Hepatocyte (in vitro differentiated cells): Measurements from ENCODE around the gene FIP1L1. TPM values are rescaled to one million over a fixed set of nuclear protein-coding genes. Genes with fewer than 3 reads are reported as not detected.

Experiments used
- DNase-seq: peaks from one replicate; pipeline ENCODE4 v3.0.0-alpha.2; 2016; ENCODE audit warnings: low spot score
- H2AFZ ChIP-seq: fragments of 200-600 bp; sonication (generic); 2 replicates; pipeline ENCODE4 v1.6.0; 2016; ENCODE audit warnings: antibody characterized with exemption, mild to moderate bottlenecking
- H3K27ac ChIP-seq: fragments of 200-600 bp; sonication (generic); 2 replicates; pipeline ENCODE4 v1.5.1; 2016; ENCODE audit warnings: mild to moderate bottlenecking
- H3K27me3 ChIP-seq: fragments of 200-600 bp; sonication (generic); 2 replicates; pipeline ENCODE4 v1.6.1; 2016
- H3K36me3 ChIP-seq: fragments of 200-600 bp; sonication (generic); replicated peaks from 2 replicates; pipeline ENCODE4 v1.5.1; 2016; ENCODE audit warnings: low read depth; ENCODE audit not compliant: insufficient read depth
- H3K4me1 ChIP-seq: fragments of 200-600 bp; sonication (generic); 2 replicates; pipeline ENCODE4 v1.5.1; 2016; ENCODE audit warnings: mild to moderate bottlenecking, moderate library complexity; ENCODE audit not compliant: insufficient read depth
- H3K4me2 ChIP-seq: fragments of 200-600 bp; sonication (generic); 2 replicates; pipeline ENCODE4 v1.6.0; 2016
- H3K4me3 ChIP-seq: fragments of 200-600 bp; sonication (generic); 2 replicates; pipeline ENCODE4 v1.5.1; 2016; ENCODE audit warnings: mild to moderate bottlenecking
- H3K79me2 ChIP-seq: fragments of 200-600 bp; sonication (generic); 2 replicates; pipeline ENCODE4 v1.6.0; 2017; ENCODE audit warnings: mild to moderate bottlenecking
- H3K9me2 ChIP-seq: fragments of 200-600 bp; sonication (generic); replicated peaks from 2 replicates; pipeline ENCODE4 v1.6.0; 2017; ENCODE audit warnings: mild to moderate bottlenecking; ENCODE audit not compliant: insufficient read depth
- H3K9me3 ChIP-seq: fragments of 200-600 bp; sonication (generic); 2 replicates; pipeline ENCODE4 v1.5.1; 2016; ENCODE audit warnings: low read depth, mild to moderate bottlenecking
- H4K20me1 ChIP-seq: fragments of 200-600 bp; sonication (generic); 2 replicates; pipeline ENCODE4 v1.6.0; 2016; ENCODE audit warnings: mild to moderate bottlenecking; ENCODE audit not compliant: insufficient read depth, poor library complexity, severe bottlenecking
- CTCF ChIP-seq: fragments of 200-600 bp; sonication (generic); IDR thresholded peaks from 2 replicates; pipeline ENCODE4 v1.5.1; 2016; ENCODE audit warnings: antibody characterized with exemption, mild to moderate bottlenecking; ENCODE audit not compliant: poor library complexity
- EZH2 ChIP-seq: fragments of 200-600 bp; sonication (generic); IDR thresholded peaks from 2 replicates; pipeline ENCODE4 v1.6.1; 2016; ENCODE audit warnings: antibody characterized with exemption, mild to moderate bottlenecking, borderline replicate concordance
- EZH2phosphoT487 ChIP-seq: fragments of 200-600 bp; sonication (generic); IDR thresholded peaks from one replicate; pipeline ENCODE4 v1.6.1; 2018; ENCODE audit warnings: antibody characterized with exemption, mild to moderate bottlenecking, low read depth, moderate library complexity; ENCODE audit not compliant: unreplicated experiment, severe bottlenecking
- WGBS: methylation state at CpG from one replicate; pipeline ENCODE4 v1.1.6; 2016; ENCODE audit warnings: low lambda C conversion rate; ENCODE audit errors: missing lambda C conversion rate; 5-methylcytosine and 5-hydroxymethylcytosine counted together
- polyA plus RNA-seq: library from polyadenylated mRNA; unstranded; fragments of >200 nt; fragmentation: Nextera tagmentation; extraction: Ambion mirVana; gene quantifications from 2 replicates; pipeline ENCODE4 v1.2.1, GENCODE V29; 2016
- total RNA-seq: library from RNA; depleted of rRNA; stranded (reverse); fragments of >200 nt; gene quantifications from 2 replicates; pipeline ENCODE4 v1.2.3, GENCODE V29; 2014

The FIP1L1 gene
- total and polyA plus RNA-seq, 2 experiments from 2014 or later: 50.7 to 75.6 TPM

GRCh38 chr4:53421791-53422190 is 44.4 kb downstream of the FIP1L1 start:
- H3K27me3 ChIP-seq: no peaks in the 10 kb centered on the region
- no peak overlapping the region for H2AFZ ChIP-seq
- no peaks in the 10 kb centered on the region for H3K9me3 ChIP-seq
- H3K79me2 ChIP-seq: peaks cover 24% of the 10 kb centered on the region
- WGBS: 95% methylated on average over 2 of the region's 2 CpGs
- TF ChIP-seq CTCF: no peak
- no peak for TF ChIP-seq EZH2
- TF ChIP-seq EZH2phosphoT487: no peak
- H4K20me1 ChIP-seq: no peaks in the 10 kb centered on the region
- H3K27ac ChIP-seq: no peak overlapping the region
- no peaks in the 10 kb centered on the region for H3K4me1 ChIP-seq
- no peaks in the 10 kb centered on the region for H3K9me2 ChIP-seq
- no peaks in the 10 kb centered on the region for H3K36me3 ChIP-seq
- H3K4me3 ChIP-seq: no peak overlapping the region
- H3K4me2 ChIP-seq: no peak overlapping the region
- DNase-seq: no peak

- H4K20me1 ChIP-seq: no peaks in the 10 kb centered on the region
- no peaks in the 10 kb centered on the region for H3K9me2 ChIP-seq
- no peaks in the 10 kb centered on the region for H3K9me3 ChIP-seq
- no peak overlapping the region for H3K4me2 ChIP-seq
- TF ChIP-seq EZH2 (no peak), CTCF (no peak), EZH2phosphoT487 (no peak)
- H3K27ac ChIP-seq: no peak overlapping the region
- H3K27me3 ChIP-seq: no peaks in the 10 kb centered on the region
- H3K4me3 ChIP-seq: no peak overlapping the region
- no peaks in the 10 kb centered on the region for H3K36me3 ChIP-seq
- no peaks in the 10 kb centered on the region for H3K4me1 ChIP-seq
- peaks cover 24% of the 10 kb centered on the region for H3K79me2 ChIP-seq
- 97% methylated on average over 1 of the region's 1 CpG for WGBS
- H2AFZ ChIP-seq: no peak overlapping the region
- DNase-seq: no peak
Observed at GRCh38 chr4:53422367-53422766, 44.9 kb downstream of the FIP1L1 start.

- Histone ChIP-seq H3K36me3 (no peaks in the 10 kb centered on the region), H4K20me1 (no peaks in the 10 kb centered on the region), H2AFZ (no peak overlapping the region), H3K9me2 (no peaks in the 10 kb centered on the region), H3K27ac (no peak overlapping the region), H3K79me2 (peaks cover 18% of the 10 kb centered on the region), H3K4me1 (no peaks in the 10 kb centered on the region), H3K4me2 (no peak overlapping the region), H3K4me3 (no peak overlapping the region), H3K9me3 (no peaks in the 10 kb centered on the region), H3K27me3 (no peaks in the 10 kb centered on the region)
- no peak for TF ChIP-seq CTCF
- no peak for TF ChIP-seq EZH2phosphoT487
- TF ChIP-seq EZH2: no peak
- DNase-seq: no peak
Observed at GRCh38 chr4:53424280-53424679, 46.8 kb downstream of the FIP1L1 start.

- Histone ChIP-seq H3K79me2 (peaks cover 12% of the 10 kb centered on the region), H3K27me3 (no peaks in the 10 kb centered on the region), H3K36me3 (no peaks in the 10 kb centered on the region), H3K4me1 (no peaks in the 10 kb centered on the region), H3K4me2 (no peak overlapping the region), H2AFZ (no peak overlapping the region), H4K20me1 (no peaks in the 10 kb centered on the region), H3K9me2 (no peaks in the 10 kb centered on the region), H3K9me3 (no peaks in the 10 kb centered on the region), H3K27ac (no peak overlapping the region), H3K4me3 (no peak overlapping the region)
- no peak for TF ChIP-seq CTCF
- TF ChIP-seq EZH2: no peak
- no peak for TF ChIP-seq EZH2phosphoT487
- DNase-seq: no peak
Observed at GRCh38 chr4:53427366-53427765, 49.9 kb downstream of the FIP1L1 start.
